GM18508 (cell line): Measurements from ENCODE around the gene UPP1.

Experiments used
- ATAC-seq: cut with Tn5 transposase; IDR thresholded peaks from one replicate; pipeline ENCODE4 v1.9.1; 2021; ENCODE audit warnings: moderate number of reproducible peaks; ENCODE audit not compliant: insufficient read depth, unreplicated experiment

UPP1 gene

DNA sequence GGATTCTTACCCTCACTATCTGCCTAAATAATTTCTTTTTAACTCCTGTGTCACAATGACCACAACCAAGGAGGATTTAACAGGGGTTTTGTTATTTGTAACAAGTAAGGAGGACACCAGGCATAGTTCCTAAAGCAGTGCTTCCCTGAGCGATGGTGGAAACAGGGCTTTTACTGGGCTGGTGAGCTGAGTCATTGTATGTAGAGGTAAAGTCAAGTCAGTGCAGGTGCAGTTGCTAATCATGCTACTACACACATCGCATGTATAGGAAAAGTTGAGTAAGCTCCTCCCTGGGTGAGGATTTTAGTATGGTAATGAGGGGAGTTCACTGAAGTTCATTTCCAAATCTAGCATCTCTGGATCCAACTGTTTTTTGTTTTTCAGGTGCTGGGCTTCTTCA lies 59.2 kb downstream of the UPP1 start:
- ATAC-seq, result no peak

DNA sequence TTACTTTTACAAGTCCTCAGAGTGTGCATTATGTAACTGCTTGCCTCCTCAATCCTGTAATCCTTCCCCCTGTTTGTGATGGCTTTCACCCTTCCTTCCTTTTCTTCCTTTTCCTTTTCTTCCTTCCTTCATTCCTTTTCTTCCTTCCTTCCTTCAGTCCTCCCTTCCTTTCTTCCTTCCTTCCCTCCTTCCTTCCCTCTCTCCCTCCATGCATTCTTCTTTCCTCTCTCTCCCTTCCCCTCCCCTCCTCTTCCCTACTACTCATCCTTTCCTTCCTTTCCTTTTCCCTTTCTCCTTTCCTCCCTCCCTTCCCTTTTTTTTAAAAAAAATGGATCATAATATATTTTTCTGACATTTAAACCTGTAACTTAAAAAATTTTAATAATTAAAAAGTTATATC lies 60.0 kb downstream of the UPP1 start:
- ATAC-seq, result no peak

DNA sequence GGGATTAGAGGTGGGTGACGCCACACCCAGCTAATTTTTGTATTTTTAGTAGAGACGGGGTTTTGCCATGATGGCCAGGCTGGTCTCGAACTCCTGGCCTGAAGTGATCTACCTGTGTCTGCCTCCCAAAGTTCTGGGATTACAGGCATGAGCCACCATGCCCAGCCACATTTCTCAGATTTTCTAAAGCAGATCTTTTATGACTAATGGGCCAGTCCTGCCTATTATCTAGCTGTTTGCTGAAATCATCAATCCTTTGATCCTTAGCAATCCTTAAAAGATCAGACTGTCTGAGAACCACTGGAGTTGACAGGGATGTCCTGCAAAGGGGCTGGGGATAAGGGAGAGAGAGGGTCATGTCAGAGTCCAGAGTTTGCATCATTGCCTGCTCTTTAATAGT lies 61.0 kb downstream of the UPP1 start:
- no peak for ATAC-seq

DNA sequence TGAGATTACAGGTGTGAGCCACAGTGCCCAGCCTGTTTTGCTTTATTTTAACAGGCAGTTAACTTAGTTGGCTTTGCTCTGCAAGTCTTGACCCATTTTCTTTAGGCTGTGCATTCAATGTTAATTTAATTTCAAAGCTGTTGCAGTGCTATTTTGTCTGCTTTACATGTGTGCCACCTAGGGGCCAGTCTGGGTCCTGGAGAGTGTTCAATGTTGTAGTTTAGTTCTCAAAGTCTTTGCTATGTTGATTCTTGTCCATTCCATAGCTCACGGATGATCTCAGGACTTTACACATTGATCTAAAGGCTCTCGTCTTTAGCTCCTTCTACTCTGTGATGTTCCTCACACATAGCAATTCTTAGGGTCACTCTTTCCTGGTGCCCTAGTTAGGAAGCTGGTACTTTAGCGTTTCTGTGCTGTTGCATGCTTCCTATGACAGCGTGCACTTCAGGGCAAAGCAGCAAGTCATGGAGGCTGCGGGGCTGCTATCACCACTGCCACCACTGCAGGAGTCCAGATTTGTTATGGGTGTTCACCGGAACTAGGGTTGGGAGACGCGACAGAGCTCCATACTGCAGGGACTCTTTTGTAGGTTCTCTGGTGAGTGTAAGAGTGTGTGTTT lies 65.8 kb downstream of the UPP1 start:
- no peak for ATAC-seq
